ENCODE results near the gene PIK3R4. TPM values are rescaled to one million over a fixed set of nuclear protein-coding genes. Genes with fewer than 3 reads are reported as not detected.
A peak's percentile ranks its signal among the peaks of the same experiment; 100 is the strongest.

Gene PIK3R4
- total RNA-seq, 6 experiments from 2014 or later = 21.3 to 28.3 (median 22.9) TPM

DNA sequence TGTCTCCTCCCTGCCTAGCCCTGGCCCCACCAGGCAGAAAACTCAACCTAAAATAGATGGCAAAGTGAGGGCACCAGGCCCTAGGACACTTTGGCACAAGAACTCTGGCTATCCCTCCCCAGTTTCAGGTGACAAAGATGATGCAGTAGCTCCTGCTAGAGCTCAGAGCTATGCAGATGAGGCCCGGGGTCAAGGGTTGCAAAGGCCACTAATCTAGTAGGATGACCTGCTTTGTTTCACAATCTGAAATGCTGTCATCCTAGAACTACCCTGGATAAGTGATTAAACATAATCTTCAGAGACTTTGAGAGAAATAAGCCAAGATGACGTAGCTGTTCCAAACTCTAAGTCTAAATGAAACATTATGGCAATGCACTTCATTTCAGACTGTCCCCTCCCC lies 24.0 kb upstream of the PIK3R4 start:
- DNase-seq = no peak
- no peaks in the 10 kb centered on the region for H3K9me3 Mint-ChIP-seq
- TF ChIP-seq, protein P1, sequence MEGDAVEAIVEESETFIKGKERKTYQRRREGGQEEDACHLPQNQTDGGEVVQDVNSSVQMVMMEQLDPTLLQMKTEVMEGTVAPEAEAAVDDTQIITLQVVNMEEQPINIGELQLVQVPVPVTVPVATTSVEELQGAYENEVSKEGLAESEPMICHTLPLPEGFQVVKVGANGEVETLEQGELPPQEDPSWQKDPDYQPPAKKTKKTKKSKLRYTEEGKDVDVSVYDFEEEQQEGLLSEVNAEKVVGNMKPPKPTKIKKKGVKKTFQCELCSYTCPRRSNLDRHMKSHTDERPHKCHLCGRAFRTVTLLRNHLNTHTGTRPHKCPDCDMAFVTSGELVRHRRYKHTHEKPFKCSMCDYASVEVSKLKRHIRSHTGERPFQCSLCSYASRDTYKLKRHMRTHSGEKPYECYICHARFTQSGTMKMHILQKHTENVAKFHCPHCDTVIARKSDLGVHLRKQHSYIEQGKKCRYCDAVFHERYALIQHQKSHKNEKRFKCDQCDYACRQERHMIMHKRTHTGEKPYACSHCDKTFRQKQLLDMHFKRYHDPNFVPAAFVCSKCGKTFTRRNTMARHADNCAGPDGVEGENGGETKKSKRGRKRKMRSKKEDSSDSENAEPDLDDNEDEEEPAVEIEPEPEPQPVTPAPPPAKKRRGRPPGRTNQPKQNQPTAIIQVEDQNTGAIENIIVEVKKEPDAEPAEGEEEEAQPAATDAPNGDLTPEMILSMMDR (IDR thresholded peaks at IDR 0.05) = no peak
- H3K4me3 Mint-ChIP-seq = no peak overlapping the region
- H3K36me3 Mint-ChIP-seq (ENCODE audit: low read depth) = no peaks in the 10 kb centered on the region
- peaks cover 2% of the 10 kb centered on the region for H3K27me3 Mint-ChIP-seq (ENCODE audit: insufficient read depth)
- no peaks in the 10 kb centered on the region for H3K4me1 Mint-ChIP-seq (ENCODE audit: low read depth)
- no peak overlapping the region for H3K27ac Mint-ChIP-seq

DNA sequence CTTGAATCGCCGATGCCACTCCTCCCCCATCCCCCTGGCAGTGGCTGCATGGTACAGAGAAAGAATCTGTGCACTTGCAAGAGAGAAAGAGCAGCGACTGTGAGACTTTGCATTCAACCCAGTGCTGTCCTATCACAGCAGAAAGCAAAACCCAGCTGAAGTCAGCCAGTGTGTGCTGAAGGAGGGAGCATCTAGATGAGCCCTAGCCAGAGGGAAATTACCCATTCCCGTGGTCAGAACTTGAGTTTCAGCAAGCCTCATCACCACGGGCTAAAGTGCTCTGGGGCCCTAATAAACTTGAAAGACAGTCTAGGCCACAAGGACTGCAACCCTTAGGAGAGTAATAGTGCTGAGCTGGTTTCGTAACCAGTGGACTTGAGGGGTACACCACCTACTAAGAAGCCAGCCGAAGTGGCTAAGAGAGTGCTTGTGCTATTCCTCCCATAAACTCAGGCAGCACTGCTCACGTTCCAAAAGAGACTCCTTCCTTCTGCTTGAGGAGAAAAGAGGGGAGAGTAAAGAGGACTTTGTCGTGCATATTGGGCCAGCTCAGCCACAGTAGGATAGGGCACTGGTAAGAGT lies 15.2 kb upstream of the PIK3R4 start:
- no peak overlapping the region for H3K27ac Mint-ChIP-seq
- TF ChIP-seq, protein P1 (IDR thresholded peaks at IDR 0.05) = no peak
- H3K36me3 Mint-ChIP-seq (ENCODE audit: low read depth) = no peaks in the 10 kb centered on the region
- no peak overlapping the region for H3K4me3 Mint-ChIP-seq
- no peak for DNase-seq
- H3K4me1 Mint-ChIP-seq (ENCODE audit: low read depth) = peaks cover 17% of the 10 kb centered on the region
- peaks cover 8% of the 10 kb centered on the region; the same call in 1 of the 2 replicates for H3K27me3 Mint-ChIP-seq (ENCODE audit: insufficient read depth)
- no peaks in the 10 kb centered on the region for H3K9me3 Mint-ChIP-seq

DNA sequence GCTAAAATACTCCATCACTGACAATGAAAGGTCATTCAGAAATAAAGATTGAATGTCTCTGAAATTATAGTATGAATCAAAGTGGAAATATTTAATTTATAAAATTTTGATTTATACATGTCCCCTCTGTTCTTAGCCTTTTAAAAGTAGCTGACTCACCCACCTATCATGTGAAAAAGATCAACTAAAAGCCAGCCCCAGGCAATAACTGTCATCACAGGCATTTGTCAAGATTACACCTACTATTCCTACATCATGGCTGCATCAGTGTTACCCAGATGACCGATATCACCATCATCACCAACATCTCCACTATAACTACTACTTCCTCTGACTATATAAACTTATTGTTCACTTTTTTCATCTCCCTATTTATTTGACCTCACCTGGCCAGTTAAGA lies 14.3 kb upstream of the PIK3R4 start:
- Mint-ChIP-seq H3K4me1 (ENCODE audit: low read depth) (peaks cover 17% of the 10 kb centered on the region), H3K27me3 (ENCODE audit: insufficient read depth) (peaks cover 5% of the 10 kb centered on the region; the same call in 1 of the 2 replicates), H3K9me3 (no peaks in the 10 kb centered on the region), H3K27ac (no peak overlapping the region), H3K36me3 (ENCODE audit: low read depth) (no peaks in the 10 kb centered on the region), H3K4me3 (no peak overlapping the region)
- TF ChIP-seq, protein P1 (IDR thresholded peaks at IDR 0.05) = no peak
- peak; percentile 40 for DNase-seq

DNA sequence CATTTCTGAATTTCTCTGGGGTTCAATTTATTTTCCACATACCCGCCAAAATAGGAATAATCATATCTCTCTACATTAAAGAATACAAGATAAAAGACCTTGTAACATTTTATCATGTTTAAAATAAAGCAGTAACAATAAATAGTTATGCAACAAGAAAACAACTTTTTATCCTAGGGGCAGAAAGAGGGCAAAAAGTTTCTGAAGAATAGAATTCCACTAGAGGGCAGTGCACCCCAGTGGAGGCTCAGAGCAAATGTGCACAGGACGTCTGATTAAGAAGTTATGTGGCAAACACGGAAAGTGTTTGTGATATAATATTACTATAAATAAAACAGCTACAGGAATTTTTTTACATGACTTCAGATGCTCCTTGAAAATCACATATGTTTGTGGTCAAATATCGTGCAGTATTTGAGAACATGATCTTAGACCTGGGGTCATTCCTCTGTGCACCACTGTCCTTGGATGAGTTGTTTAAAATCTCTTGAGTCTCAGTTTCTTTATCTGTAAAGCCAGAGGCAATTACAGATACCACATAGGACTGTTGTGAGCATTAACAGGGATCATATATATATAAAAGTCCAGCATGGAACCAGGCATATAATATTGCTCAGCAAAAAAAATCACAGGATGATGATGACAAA lies 13.2 kb upstream of the PIK3R4 start:
- Mint-ChIP-seq H3K4me1 (ENCODE audit: low read depth) (peaks cover 17% of the 10 kb centered on the region), H3K36me3 (ENCODE audit: low read depth) (no peaks in the 10 kb centered on the region), H3K9me3 (no peaks in the 10 kb centered on the region), H3K27ac (no peak overlapping the region), H3K4me3 (no peak overlapping the region), H3K27me3 (ENCODE audit: insufficient read depth) (peaks cover 2% of the 10 kb centered on the region; the same call in 1 of the 2 replicates)
- TF ChIP-seq, protein P1 (IDR thresholded peaks at IDR 0.05) = peak; percentile 94
- peak; percentile 51 for DNase-seq

DNA sequence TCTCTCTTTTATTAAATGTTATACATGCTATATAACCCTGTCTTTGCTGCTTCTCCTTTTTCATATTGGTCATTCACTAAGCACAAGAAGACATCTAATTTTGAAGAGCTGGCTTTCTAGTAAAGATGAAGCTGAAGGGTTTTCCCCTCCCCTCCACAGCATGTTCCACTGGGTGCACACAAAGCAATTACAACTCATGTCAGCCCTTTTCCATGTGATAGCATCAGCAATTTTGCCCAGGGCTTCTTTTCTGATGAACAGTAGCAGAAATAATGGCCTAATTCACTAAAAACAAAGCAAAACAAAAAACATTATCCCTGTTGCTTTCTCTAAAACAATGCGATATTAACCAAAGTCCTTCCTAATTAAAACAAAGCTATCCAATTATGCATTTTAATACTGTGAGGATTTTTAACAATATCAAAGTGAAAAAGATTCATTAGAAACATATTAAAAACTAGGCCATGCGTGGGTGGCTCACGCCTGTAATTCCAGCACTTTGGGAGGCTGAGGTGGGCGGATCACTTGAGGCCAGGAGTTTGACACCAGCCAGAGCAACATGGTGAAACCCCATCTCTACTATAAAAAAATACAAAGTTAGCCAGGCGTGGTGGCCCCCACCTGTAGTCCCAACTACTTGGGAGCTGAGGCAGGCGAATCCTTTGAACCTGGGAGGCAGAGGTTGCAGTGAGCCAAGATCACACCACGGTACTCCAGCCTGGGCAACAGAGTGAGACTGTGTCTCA lies 12.2 kb upstream of the PIK3R4 start:
- no peak for DNase-seq
- no peaks in the 10 kb centered on the region; the same call in 1 of the 2 replicates for H3K27me3 Mint-ChIP-seq (ENCODE audit: insufficient read depth)
- peaks cover 17% of the 10 kb centered on the region for H3K4me1 Mint-ChIP-seq (ENCODE audit: low read depth)
- no peak overlapping the region for H3K4me3 Mint-ChIP-seq
- no peaks in the 10 kb centered on the region for H3K36me3 Mint-ChIP-seq (ENCODE audit: low read depth)
- H3K9me3 Mint-ChIP-seq = no peaks in the 10 kb centered on the region
- TF ChIP-seq, protein P1 (IDR thresholded peaks at IDR 0.05) = no peak
- no peak overlapping the region for H3K27ac Mint-ChIP-seq

All from HFFc6 (cell line).